HL-60 (cell line): ENCODE data around the gene NUDC.

ENCODE experiments used
- DNase-seq, 2 experiments: peaks; one replicate each; pipeline ENCODE4 v3.0.0-alpha.2; 2010 to 2020; ENCODE audit warnings: low read depth in 1 of 2, low spot score in 1 of 2
- H3K27ac ChIP-seq: fragments of 250-450 bp; sonication (Bioruptor Pico); replicated peaks from 2 replicates; pipeline ENCODE4 v1.5.1; 2020; ENCODE audit warnings: mild to moderate bottlenecking, moderate library complexity
- H3K27me3 ChIP-seq: fragments of 250-450 bp; sonication (Bioruptor Pico); 2 replicates; pipeline ENCODE4 v1.5.1; 2021; ENCODE audit warnings: mild to moderate bottlenecking, moderate library complexity; ENCODE audit not compliant: insufficient read depth, poor library complexity, severe bottlenecking
- H3K4me3 ChIP-seq: replicated peaks from 2 replicates; pipeline ENCODE4 v1.5.1; 2011; ENCODE audit warnings: mild to moderate bottlenecking, control low read depth, low read length; ENCODE audit not compliant: insufficient read depth
- GABPA ChIP-seq: IDR thresholded peaks from 2 replicates; pipeline ENCODE4 v1.6.1; 2012; ENCODE audit warnings: low read depth
- POLR2AphosphoS5 ChIP-seq: IDR thresholded peaks from 2 replicates; pipeline ENCODE4 v1.6.1; 2012; ENCODE audit warnings: low read depth
- SPI1 ChIP-seq: IDR thresholded peaks from 2 replicates; pipeline ENCODE4 v1.6.1; 2012; ENCODE audit warnings: low read depth, mild to moderate bottlenecking, borderline replicate concordance
- TF ChIP-seq, protein P1 (sequence below): IDR thresholded peaks from 2 replicates; pipeline ENCODE4 v1.6.1; 2012; ENCODE audit warnings: low read depth; ENCODE audit not compliant: insufficient replicate concordance
- TF ChIP-seq, protein P2 (sequence below): IDR thresholded peaks from one replicate; pipeline ENCODE4 v1.5.1; 2011; ENCODE audit warnings: low read length, control low read depth, inconsistent platforms; ENCODE audit not compliant: insufficient read depth

The NUDC gene

DNA sequence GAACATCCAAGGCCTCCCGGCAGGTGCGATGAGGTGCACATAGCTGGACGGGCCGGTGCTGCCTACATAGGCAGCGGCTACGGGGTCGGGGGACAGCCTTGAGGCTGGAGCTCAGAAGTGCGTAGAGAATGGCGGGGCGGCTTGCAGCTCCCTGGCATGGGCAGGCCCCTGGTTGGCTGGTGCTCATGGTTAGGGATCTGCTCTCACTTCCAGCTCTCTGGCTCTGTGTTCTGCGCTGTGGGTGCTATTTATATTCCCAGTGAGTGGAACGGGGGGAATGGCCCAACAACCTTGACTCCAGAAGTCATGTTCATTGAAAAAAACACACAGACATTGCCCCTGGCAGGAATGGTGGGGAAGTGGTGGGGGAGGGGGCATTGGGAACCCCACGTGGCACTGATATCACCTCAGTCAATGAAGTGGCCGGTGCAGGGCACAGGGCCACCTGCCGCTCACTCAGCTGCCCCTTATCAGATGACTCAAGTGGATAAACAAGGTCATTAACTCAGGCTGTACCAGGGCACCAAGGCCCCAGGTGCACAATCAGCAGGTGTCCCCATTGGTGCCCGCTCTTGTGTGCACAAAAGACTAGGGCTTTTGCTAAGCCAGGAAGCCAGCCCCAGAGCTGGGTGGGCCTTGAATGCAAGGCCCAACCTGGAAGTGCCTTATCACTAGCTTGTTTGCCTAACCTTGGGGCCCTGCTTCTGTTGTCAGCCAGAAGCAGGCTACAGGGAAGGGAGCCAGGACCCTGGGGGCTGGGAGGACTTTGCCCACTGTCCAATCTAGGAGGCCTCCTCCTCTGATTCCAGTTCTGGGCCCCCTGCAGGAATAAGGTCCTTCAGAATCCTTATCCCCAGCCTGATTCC, 7.6 kb upstream of the NUDC start, which contains the start of gene NR0B2:
TSS of gene NR0B2 (minus strand) at position 222 of the 866 bp plus-strand sequence. CDS start at position 187, 35 bp downstream.
- Histone ChIP-seq H3K27me3 (no peaks in the 10 kb centered on the region), H3K4me3 (no peak within 1 kb of the TSS), H3K27ac (no peak within 1 kb of the TSS)
- no peak for TF ChIP-seq GABPA
- TF ChIP-seq, protein P1, sequence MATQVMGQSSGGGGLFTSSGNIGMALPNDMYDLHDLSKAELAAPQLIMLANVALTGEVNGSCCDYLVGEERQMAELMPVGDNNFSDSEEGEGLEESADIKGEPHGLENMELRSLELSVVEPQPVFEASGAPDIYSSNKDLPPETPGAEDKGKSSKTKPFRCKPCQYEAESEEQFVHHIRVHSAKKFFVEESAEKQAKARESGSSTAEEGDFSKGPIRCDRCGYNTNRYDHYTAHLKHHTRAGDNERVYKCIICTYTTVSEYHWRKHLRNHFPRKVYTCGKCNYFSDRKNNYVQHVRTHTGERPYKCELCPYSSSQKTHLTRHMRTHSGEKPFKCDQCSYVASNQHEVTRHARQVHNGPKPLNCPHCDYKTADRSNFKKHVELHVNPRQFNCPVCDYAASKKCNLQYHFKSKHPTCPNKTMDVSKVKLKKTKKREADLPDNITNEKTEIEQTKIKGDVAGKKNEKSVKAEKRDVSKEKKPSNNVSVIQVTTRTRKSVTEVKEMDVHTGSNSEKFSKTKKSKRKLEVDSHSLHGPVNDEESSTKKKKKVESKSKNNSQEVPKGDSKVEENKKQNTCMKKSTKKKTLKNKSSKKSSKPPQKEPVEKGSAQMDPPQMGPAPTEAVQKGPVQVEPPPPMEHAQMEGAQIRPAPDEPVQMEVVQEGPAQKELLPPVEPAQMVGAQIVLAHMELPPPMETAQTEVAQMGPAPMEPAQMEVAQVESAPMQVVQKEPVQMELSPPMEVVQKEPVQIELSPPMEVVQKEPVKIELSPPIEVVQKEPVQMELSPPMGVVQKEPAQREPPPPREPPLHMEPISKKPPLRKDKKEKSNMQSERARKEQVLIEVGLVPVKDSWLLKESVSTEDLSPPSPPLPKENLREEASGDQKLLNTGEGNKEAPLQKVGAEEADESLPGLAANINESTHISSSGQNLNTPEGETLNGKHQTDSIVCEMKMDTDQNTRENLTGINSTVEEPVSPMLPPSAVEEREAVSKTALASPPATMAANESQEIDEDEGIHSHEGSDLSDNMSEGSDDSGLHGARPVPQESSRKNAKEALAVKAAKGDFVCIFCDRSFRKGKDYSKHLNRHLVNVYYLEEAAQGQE, result no peak
- TF ChIP-seq, protein P2, sequence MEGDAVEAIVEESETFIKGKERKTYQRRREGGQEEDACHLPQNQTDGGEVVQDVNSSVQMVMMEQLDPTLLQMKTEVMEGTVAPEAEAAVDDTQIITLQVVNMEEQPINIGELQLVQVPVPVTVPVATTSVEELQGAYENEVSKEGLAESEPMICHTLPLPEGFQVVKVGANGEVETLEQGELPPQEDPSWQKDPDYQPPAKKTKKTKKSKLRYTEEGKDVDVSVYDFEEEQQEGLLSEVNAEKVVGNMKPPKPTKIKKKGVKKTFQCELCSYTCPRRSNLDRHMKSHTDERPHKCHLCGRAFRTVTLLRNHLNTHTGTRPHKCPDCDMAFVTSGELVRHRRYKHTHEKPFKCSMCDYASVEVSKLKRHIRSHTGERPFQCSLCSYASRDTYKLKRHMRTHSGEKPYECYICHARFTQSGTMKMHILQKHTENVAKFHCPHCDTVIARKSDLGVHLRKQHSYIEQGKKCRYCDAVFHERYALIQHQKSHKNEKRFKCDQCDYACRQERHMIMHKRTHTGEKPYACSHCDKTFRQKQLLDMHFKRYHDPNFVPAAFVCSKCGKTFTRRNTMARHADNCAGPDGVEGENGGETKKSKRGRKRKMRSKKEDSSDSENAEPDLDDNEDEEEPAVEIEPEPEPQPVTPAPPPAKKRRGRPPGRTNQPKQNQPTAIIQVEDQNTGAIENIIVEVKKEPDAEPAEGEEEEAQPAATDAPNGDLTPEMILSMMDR, result no peak
- TF ChIP-seq POLR2AphosphoS5, result no peak
- TF ChIP-seq SPI1, result no peak
- no peak for DNase-seq

DNA sequence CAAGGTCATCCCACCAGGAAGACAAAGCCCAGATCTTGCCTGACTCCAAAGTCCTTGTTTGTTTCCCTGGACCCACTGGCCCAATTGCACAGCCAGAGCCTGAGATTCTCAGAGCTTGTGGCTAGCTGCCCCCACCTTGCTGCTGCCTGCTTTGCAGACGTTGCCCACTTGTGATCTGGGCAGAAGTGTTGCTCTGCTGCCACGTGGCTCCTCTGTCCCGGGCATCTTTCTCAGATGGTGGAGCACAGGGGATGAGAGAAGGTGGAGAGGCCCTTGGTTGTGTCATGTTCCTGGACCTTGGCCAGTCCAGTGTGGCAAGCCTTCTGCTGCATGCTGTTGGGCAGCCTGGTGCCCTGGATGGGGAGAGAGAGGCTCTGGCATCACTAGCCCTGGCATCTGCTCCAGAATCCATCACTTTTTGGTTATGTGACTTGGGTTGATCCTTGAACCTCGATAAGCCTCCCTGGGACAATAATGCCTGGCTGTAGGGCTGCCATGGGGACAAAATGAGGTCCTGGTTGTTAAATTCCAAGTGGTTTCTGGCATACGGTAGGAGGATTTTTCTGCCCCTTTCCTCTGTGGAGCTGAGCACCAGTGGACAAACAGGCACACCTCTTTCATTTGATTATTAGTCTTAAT, 6.2 kb upstream of the NUDC start:
- no peak for DNase-seq
- Histone ChIP-seq H3K4me3 (no peak overlapping the region), H3K27ac (no peak overlapping the region), H3K27me3 (no peaks in the 10 kb centered on the region)
- TF ChIP-seq SPI1 (no peak), GABPA (no peak), POLR2AphosphoS5 (no peak)
- TF ChIP-seq, protein P1, result no peak
- TF ChIP-seq, protein P2, result no peak

DNA sequence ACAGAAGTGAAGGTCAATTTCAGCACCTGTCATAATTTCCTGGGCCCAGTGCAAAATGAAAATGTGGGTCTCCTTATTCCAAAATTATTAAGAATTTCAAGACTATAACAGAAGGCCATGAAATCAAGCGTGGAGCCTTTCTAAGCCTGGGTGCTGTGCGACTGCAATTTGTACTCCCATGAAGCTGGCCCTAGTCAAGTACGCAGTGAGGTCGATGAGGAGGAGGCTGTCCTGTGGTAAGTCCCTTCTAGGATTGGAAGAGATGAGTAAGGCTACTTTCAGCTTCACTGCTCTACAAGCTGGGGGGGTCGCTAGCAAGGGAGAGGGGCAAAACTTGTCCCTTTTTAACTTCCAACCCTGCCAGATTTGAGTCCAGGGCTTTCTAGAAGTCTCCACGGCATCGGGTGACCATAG, 410 bp upstream of the NUDC start:
- TF ChIP-seq GABPA, result no peak
- TF ChIP-seq, protein P2, result no peak
- no peak for TF ChIP-seq SPI1
- TF ChIP-seq, protein P1, result no peak
- TF ChIP-seq POLR2AphosphoS5, result no peak
- Histone ChIP-seq H3K4me3 (peak overlapping the region; percentile 29), H3K27ac (peak overlapping the region; percentile 90), H3K27me3 (no peaks in the 10 kb centered on the region)
- DNase-seq, result no peak
